ENCODE data around the gene TMEM212. TPM values are rescaled to one million over a fixed set of nuclear protein-coding genes. Genes with fewer than 3 reads are reported as not detected.
A peak's percentile ranks its signal among the peaks of the same experiment; 100 is the strongest.
"Not testable (repeated sequence)": the region's sequence is repeated elsewhere in the genome, so short reads cannot be mapped to it uniquely, and the experiment has no call there.

Gene TMEM212
- total RNA-seq, 1 donor from 2014 or later: not detected

DNA sequence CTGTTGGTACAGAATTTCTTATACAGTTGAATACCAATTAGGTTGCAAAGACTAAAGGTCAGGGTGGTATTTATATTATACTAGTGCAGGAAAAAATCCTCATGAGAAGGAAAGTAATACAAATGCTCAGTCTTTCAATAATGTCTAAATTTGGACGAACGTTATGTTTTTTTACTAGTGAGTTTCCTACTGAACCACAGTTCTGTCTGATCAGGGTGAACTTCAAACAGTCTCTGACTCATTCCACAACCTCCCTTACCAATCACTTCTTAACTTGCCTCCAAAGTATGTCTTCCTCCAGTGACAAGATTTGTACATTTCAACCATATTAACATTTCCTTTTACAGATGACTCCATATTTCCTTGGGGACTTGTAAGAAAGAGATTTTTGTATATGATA lies 3.4 kb downstream of the TMEM212 start:
- Mint-ChIP-seq H3K4me3 (no peak overlapping the region), H3K27me3 (peaks cover 15% of the 10 kb centered on the region), H3K27ac (peak overlapping the region; percentile 17), H3K4me1 (peaks cover 17% of the 10 kb centered on the region), H3K9me3 (peaks cover 8% of the 10 kb centered on the region), H3K36me3 (ENCODE audit: low read depth) (no peaks in the 10 kb centered on the region)
- intact Hi-C loops (cut with micrococcal nuclease): loop anchor here (1.0 to 5.0 kb wide), 5 partner anchors 30 to 286 kb away; partner anchors contain the start of gene FNDC3B
- DNase-seq: peak; percentile 76

DNA sequence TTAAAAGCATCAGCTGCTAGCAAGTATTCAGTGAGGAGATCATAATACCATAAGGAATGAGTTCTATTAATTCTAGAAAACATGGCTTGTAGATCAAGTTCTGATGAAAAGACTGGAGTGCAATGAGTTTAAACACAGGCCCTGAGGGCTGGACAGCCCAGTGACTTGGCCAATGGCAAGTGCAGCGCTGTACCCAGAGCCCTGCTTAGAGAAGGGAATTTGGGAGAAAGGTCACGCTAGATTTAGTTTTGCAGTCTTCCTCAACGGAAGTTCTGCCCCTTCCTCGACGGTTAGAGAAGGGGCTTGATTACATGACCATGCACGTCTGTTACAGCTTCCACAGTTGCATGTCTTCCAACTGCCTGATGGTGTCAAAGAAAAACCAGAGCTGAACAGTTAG lies 4.0 kb downstream of the TMEM212 start:
- no peak for DNase-seq
- Mint-ChIP-seq H3K4me3 (no peak overlapping the region), H3K4me1 (peaks cover 17% of the 10 kb centered on the region), H3K36me3 (ENCODE audit: low read depth) (no peaks in the 10 kb centered on the region), H3K27ac (peak overlapping the region; percentile 6), H3K9me3 (peaks cover 8% of the 10 kb centered on the region), H3K27me3 (peaks cover 10% of the 10 kb centered on the region)
- intact Hi-C loops (cut with micrococcal nuclease): loop anchor here (2.0 to 5.0 kb wide), 3 partner anchors 32 to 285 kb away; no protein-coding TSS in a partner anchor

GRCh38 chr3:171847595-171848259 lies 4.6 kb downstream of the TMEM212 start:
- Mint-ChIP-seq H3K27ac (no peak overlapping the region), H3K4me1 (peaks cover 17% of the 10 kb centered on the region), H3K4me3 (no peak overlapping the region), H3K9me3 (peaks cover 8% of the 10 kb centered on the region), H3K36me3 (ENCODE audit: low read depth) (no peaks in the 10 kb centered on the region), H3K27me3 (peaks cover 10% of the 10 kb centered on the region)
- DNase-seq: no peak
- intact Hi-C loops (cut with micrococcal nuclease): loop anchor here (2.0 to 5.0 kb wide), 3 partner anchors 33 to 285 kb away; no protein-coding TSS in a partner anchor

DNA sequence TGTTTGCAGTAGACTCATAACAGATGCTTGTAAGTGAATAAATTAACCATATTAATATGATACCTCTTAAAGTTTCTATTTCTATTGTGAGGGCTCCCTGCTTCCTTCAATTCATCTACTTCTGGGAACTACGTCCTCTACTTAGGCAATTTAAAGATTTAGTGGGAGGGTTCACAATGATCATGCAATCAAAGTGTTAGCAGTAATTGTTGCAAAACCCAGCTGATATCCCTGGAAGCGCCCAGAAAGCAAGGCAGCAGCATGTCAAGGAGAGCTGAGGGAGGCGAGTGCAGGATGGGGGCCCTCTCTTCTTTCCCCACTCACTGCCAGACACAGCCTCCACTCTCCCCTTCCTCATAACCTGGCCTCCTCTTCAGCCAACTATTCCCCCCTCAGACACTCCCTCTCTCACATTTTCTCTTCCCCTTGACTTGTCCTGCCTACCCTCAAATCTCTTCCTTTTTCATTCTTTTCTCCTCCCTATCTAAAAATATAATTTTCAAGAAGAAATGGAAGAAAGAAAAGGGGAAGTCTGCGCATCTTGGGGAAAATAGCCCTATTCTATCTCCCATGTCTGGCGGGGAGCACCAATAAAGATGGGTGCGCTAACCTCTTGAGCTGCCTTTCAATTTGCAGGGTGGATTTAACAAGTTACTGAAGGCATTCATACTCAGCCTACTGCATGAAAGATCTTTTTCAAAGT lies 6.6 kb downstream of the TMEM212 start:
- peaks cover 17% of the 10 kb centered on the region for H3K4me1 Mint-ChIP-seq
- H3K27ac Mint-ChIP-seq: no peak overlapping the region
- DNase-seq: no peak
- H3K36me3 Mint-ChIP-seq (ENCODE audit: low read depth): no peaks in the 10 kb centered on the region
- intact Hi-C loops (cut with micrococcal nuclease): loop anchor here (5.0 kb wide), 1 partner anchor 283 kb away; no protein-coding TSS in a partner anchor
- peaks cover 9% of the 10 kb centered on the region for H3K27me3 Mint-ChIP-seq
- no peak overlapping the region for H3K4me3 Mint-ChIP-seq
- H3K9me3 Mint-ChIP-seq: peaks cover 10% of the 10 kb centered on the region

DNA sequence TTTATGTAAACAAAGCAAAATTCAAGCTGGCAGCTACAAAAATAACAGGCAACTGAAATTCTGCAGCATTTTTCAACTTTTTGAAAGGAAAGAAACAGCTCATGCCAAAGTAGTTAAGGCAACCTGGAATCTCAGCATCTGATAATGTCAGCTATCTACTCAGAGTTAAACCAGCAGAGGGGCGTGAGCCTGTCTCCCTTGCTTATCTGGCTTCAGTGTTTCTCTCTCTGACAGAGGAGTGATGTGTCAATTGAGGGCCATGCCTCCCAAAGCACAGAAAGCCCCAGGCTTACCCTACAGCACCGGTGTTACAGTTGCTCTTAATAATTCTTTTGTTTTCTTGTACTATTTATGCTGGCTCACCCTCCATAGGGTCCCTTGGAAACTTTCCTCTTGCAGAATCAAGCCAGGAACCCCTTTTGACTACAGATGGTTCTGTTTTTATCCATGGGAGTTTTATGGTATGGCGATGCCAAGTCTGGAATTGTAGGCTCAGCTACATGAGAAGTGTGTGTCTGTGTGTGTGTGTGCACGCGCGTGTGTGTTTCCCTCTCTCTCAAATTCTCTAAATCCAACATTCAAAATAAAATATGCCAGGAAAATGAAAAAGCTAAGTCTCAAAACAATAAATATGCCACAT lies 7.3 kb downstream of the TMEM212 start:
- H3K4me3 Mint-ChIP-seq: no peak overlapping the region
- H3K36me3 Mint-ChIP-seq (ENCODE audit: low read depth): no peaks in the 10 kb centered on the region
- peaks cover 15% of the 10 kb centered on the region for H3K4me1 Mint-ChIP-seq
- no peak overlapping the region for H3K27ac Mint-ChIP-seq
- H3K27me3 Mint-ChIP-seq: peaks cover 7% of the 10 kb centered on the region
- peaks cover 8% of the 10 kb centered on the region for H3K9me3 Mint-ChIP-seq
- intact Hi-C loops (cut with micrococcal nuclease): no loop called here
- DNase-seq: no peak

- no peaks in the 10 kb centered on the region for H3K36me3 Mint-ChIP-seq (ENCODE audit: low read depth)
- peaks cover 12% of the 10 kb centered on the region for H3K4me1 Mint-ChIP-seq
- intact Hi-C loops (cut with micrococcal nuclease): no loop called here
- H3K27ac Mint-ChIP-seq: no peak overlapping the region
- H3K4me3 Mint-ChIP-seq: no peak overlapping the region
- H3K27me3 Mint-ChIP-seq: peaks cover 7% of the 10 kb centered on the region
- no peak for DNase-seq
- peaks cover 5% of the 10 kb centered on the region for H3K9me3 Mint-ChIP-seq
Measured at GRCh38 chr3:171850960-171851659, 8.0 kb downstream of the TMEM212 start.

- Mint-ChIP-seq H3K27me3 (peaks cover 7% of the 10 kb centered on the region), H3K36me3 (ENCODE audit: low read depth) (no peaks in the 10 kb centered on the region)
Measured at GRCh38 chr3:171851660-171852058, 8.5 kb downstream of the TMEM212 start.

GRCh38 chr3:171854649-171855305 lies 11.6 kb downstream of the TMEM212 start:
- no peak for DNase-seq
- Mint-ChIP-seq H3K4me3 (no peak overlapping the region), H3K27ac (no peak overlapping the region), H3K4me1 (no peaks in the 10 kb centered on the region), H3K36me3 (ENCODE audit: low read depth) (no peaks in the 10 kb centered on the region), H3K27me3 (peaks cover 7% of the 10 kb centered on the region), H3K9me3 (peaks cover 19% of the 10 kb centered on the region)
- intact Hi-C loops (cut with micrococcal nuclease): no loop called here

More at GRCh38 chr3:171851660-171852058, 8.5 kb downstream of the TMEM212 start:
- H3K9me3 Mint-ChIP-seq: peaks cover 4% of the 10 kb centered on the region
- intact Hi-C loops (cut with micrococcal nuclease): no loop called here
- peaks cover 8% of the 10 kb centered on the region for H3K4me1 Mint-ChIP-seq
- no peak overlapping the region for H3K4me3 Mint-ChIP-seq
- no peak overlapping the region for H3K27ac Mint-ChIP-seq
- no peak for DNase-seq

- H3K27me3 Mint-ChIP-seq; H3K27ac Mint-ChIP-seq; intact Hi-C loops (cut with micrococcal nuclease); DNase-seq; H3K4me3 Mint-ChIP-seq; H3K36me3 Mint-ChIP-seq (ENCODE audit: low read depth); H3K4me1 Mint-ChIP-seq: not testable (repeated sequence)
- peaks cover 15% of the 10 kb centered on the region for H3K9me3 Mint-ChIP-seq
Measured at GRCh38 chr3:171858770-171859169, 15.6 kb downstream of the TMEM212 start.

- no peaks in the 10 kb centered on the region for H3K4me1 Mint-ChIP-seq
- no peak for DNase-seq
- no peaks in the 10 kb centered on the region for H3K36me3 Mint-ChIP-seq (ENCODE audit: low read depth)
- no peak overlapping the region for H3K27ac Mint-ChIP-seq
- H3K4me3 Mint-ChIP-seq: no peak overlapping the region
- peaks cover 7% of the 10 kb centered on the region for H3K27me3 Mint-ChIP-seq
- intact Hi-C loops (cut with micrococcal nuclease): no loop called here
- peaks cover 15% of the 10 kb centered on the region for H3K9me3 Mint-ChIP-seq
Measured at GRCh38 chr3:171860830-171861535, 17.8 kb downstream of the TMEM212 start.

DNA sequence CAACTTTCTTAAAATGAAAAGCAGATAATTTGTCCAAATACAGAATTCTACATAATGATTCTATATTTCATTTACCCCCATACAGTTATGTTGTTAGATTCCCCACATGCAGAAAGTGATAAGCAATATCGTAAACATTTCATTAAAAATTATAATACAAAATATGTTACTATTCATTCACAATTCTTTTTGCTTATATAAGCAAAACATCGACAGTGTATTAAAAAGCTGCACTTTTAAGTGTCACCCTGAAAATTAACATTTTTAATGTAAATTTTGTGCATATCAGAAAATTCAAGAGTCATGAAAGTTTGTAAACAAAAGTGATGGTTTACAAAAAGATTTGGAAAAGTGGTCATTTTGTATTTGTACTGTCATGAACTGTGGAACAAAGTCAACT lies 19.2 kb downstream of the TMEM212 start:
- H3K4me3 Mint-ChIP-seq: no peak overlapping the region
- peaks cover 11% of the 10 kb centered on the region for H3K9me3 Mint-ChIP-seq
- H3K36me3 Mint-ChIP-seq (ENCODE audit: low read depth): no peaks in the 10 kb centered on the region
- DNase-seq: no peak
- H3K27me3 Mint-ChIP-seq: peaks cover 7% of the 10 kb centered on the region
- H3K27ac Mint-ChIP-seq: no peak overlapping the region
- intact Hi-C loops (cut with micrococcal nuclease): no loop called here
- H3K4me1 Mint-ChIP-seq: no peaks in the 10 kb centered on the region

DNA sequence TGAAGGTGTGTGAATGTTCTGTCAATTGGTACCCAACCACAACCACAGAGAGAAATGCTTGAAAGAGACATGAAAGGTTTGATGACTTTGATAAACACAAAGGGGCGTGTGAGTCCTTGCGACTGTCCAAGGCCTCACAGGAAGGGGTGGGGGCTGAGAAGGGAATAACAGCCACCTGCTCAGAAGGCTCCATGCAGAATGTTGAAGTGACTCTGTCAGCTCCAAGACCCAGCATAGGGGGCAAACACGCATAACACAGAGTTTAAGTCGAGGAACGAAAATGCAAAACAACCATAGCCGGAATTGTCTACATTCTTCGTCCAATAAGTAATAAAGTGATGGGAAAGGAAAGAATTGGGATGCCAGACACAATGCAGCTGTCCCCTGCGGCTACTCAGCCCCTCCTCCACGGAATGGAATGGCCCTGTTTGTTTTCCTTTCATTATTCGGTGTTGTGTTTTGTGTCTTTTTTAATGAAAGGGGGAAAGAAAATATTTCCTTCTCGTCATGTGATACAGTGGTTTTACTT lies 19.9 kb downstream of the TMEM212 start:
- H3K27ac Mint-ChIP-seq: no peak overlapping the region

More for the DNA sequence above, 19.9 kb downstream of the TMEM212 start:
- H3K4me3 Mint-ChIP-seq: no peak overlapping the region
- no peaks in the 10 kb centered on the region for H3K4me1 Mint-ChIP-seq
- H3K9me3 Mint-ChIP-seq: peaks cover 5% of the 10 kb centered on the region
- intact Hi-C loops (cut with micrococcal nuclease): no loop called here
- peaks cover 7% of the 10 kb centered on the region for H3K27me3 Mint-ChIP-seq
- H3K36me3 Mint-ChIP-seq (ENCODE audit: low read depth): no peaks in the 10 kb centered on the region
- DNase-seq: no peak

Data from activated CD4-positive, alpha-beta T cell treated with anti-CD3 and anti-CD28 coated beads, Interleukin-2, amount 10 ng/mL, durations not matched to agents 24 days and 14 days (primary cell).